Measurements from ENCODE around the gene TRMT1. TPM values are rescaled to one million over a fixed set of nuclear protein-coding genes. Genes with fewer than 3 reads are reported as not detected.

Gene TRMT1
- total RNA-seq, 4 donors from 2014 or later, result 25.7 to 30.0 (median 28.7) TPM

DNA sequence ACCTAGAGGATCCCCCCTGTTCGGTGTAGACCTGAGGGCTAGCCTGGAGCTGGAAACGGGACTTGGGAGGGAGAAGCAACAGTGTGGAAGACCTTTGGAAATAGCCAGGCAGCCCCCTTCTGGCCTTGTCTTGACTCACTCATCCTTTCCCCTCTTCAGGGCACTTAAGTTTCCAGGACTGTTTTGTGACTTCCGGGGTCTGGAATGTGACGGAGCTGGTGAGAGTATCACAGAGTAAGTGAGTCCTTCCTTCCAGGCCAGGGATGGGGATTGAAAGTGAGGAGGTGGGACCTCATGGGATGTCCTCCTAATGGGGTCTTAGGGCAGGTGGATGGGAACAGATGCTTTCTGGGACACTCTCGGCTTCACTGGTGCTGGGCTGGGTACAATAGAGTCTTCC lies 43.3 kb downstream of the TRMT1 start:
- Histone ChIP-seq H3K27ac (peak overlapping the region in 3 of 4 donors; percentile 32 to 95 (median 84)), H3K27me3 (no peaks in the 10 kb centered on the region), H3K4me3 (no peak overlapping the region), H3K4me1 (peaks cover 2 to 95% (median 59%) of the 10 kb centered on the region in 3 donors), H3K36me3 (peaks cover 0 to 52% of the 10 kb centered on the region in 2 donors), H3K9me3 (no peaks in the 10 kb centered on the region)
- ATAC-seq, result no peak
- WGBS, 2 donors (ENCODE audit: low coverage in 1 of 2), result no CpG with 5 or more reads among the region's 5 CpGs
- TF ChIP-seq POLR2A (IDR thresholded peaks at IDR 0.05), result no peak

DNA sequence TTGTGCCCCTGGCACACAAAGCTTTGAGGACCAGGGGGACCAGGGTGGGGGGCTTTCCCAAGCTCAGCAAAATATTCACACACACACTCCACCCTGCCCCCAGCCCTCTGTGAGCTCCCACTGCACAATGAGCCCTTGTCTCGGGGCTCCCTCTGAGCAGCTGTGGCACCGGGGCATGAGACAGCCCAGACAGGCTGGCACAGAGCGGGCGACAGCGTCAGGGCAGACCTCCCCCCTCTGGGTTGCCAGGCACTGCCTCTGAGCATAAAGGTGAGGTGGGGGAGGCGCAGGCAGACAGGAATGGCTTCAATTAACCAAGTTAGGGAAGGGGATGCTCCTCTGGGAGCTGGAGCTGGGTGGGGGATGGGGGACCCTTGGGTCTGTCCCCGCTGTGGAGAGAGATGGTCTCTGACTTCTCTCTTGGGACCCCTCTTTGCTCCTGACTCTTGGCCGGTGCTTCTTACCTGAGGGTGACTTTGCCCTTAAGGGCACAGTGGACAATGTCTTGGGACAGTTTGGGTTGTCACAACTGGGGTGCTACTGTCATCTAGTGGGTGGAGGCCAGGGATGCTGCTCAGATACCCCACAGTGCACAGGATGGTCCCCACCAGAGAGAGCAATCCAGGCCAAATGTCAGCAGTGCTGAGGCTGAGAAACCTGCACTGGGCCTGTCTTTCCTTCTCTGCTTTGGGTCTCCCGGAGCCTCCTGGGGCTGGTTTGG lies 44.2 kb downstream of the TRMT1 start:
- WGBS, 2 donors (ENCODE audit: low coverage in 1 of 2), result no CpG with 5 or more reads among the region's 9 CpGs
- peaks cover 0 to 95% (median 65%) of the 10 kb centered on the region in 3 donors for H3K4me1 ChIP-seq
- H3K36me3 ChIP-seq, result peaks cover 0 to 42% of the 10 kb centered on the region in 2 donors
- no peaks in the 10 kb centered on the region for H3K27me3 ChIP-seq
- H3K9me3 ChIP-seq, result no peaks in the 10 kb centered on the region
- H3K27ac ChIP-seq, result peak overlapping the region in 3 of 4 donors; percentile 32 to 95 (median 84)
- ATAC-seq, result no peak
- H3K4me3 ChIP-seq, result no peak overlapping the region
- TF ChIP-seq, protein P1, sequence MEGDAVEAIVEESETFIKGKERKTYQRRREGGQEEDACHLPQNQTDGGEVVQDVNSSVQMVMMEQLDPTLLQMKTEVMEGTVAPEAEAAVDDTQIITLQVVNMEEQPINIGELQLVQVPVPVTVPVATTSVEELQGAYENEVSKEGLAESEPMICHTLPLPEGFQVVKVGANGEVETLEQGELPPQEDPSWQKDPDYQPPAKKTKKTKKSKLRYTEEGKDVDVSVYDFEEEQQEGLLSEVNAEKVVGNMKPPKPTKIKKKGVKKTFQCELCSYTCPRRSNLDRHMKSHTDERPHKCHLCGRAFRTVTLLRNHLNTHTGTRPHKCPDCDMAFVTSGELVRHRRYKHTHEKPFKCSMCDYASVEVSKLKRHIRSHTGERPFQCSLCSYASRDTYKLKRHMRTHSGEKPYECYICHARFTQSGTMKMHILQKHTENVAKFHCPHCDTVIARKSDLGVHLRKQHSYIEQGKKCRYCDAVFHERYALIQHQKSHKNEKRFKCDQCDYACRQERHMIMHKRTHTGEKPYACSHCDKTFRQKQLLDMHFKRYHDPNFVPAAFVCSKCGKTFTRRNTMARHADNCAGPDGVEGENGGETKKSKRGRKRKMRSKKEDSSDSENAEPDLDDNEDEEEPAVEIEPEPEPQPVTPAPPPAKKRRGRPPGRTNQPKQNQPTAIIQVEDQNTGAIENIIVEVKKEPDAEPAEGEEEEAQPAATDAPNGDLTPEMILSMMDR (IDR thresholded peaks at IDR 0.05), result no peak
- TF ChIP-seq POLR2AphosphoS5 (IDR thresholded peaks at IDR 0.05), result no peak
- no peak for TF ChIP-seq POLR2A (IDR thresholded peaks at IDR 0.05)
- TF ChIP-seq EP300 (IDR thresholded peaks at IDR 0.05), result no peak

DNA sequence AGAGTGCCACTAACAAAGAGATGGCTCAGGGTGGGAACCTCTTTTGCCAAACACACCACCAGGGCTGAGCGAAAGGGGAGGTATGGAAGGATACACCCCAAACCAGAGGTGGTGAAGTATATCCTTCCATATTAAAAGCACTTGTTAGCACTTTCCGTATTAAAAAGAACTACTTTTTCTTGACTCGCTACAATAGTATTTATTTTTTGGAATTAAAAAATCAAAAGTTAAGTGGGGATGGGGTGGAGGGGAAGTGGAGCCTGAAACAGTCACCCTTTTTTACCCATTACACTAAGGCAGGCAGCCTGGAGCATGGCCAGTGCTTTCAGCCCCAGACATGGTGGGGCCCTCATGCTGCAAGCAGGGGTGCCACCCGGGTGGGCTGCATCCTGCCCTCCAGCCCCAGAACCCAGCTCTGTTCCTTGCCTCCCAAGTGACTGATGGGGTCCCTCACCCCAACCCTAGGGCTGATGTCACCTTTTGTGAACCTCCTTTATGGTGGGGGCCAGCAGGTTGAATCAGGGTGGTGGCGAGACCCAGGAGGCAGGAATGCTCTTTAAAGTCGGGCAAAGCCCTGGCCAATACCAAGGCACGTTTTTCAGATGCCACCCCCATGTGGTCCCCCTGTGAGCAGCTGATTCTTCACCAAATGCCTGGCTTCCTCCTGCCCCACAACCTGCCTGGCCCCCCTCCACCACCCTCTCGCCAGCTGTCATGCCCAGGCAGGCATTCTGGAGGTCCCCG lies 44.9 kb downstream of the TRMT1 start:
- Histone ChIP-seq H3K9me3 (no peaks in the 10 kb centered on the region), H3K27ac (peak overlapping the region in 2 of 4 donors; percentile 84 to 95), H3K36me3 (peaks cover 0 to 35% of the 10 kb centered on the region in 2 donors), H3K4me3 (no peak overlapping the region), H3K4me1 (peaks cover 0 to 95% (median 64%) of the 10 kb centered on the region in 3 donors), H3K27me3 (no peaks in the 10 kb centered on the region)
- TF ChIP-seq POLR2A (IDR thresholded peaks at IDR 0.05) (no peak), POLR2AphosphoS5 (IDR thresholded peaks at IDR 0.05) (no peak), EP300 (IDR thresholded peaks at IDR 0.05) (no peak)
- TF ChIP-seq, protein P1 (IDR thresholded peaks at IDR 0.05), result no peak
- ATAC-seq, result no peak
- 41 to 74% methylated on average over 3 to 7 of the region's 9 CpGs for WGBS, 2 donors (ENCODE audit: low coverage in 1 of 2)

DNA sequence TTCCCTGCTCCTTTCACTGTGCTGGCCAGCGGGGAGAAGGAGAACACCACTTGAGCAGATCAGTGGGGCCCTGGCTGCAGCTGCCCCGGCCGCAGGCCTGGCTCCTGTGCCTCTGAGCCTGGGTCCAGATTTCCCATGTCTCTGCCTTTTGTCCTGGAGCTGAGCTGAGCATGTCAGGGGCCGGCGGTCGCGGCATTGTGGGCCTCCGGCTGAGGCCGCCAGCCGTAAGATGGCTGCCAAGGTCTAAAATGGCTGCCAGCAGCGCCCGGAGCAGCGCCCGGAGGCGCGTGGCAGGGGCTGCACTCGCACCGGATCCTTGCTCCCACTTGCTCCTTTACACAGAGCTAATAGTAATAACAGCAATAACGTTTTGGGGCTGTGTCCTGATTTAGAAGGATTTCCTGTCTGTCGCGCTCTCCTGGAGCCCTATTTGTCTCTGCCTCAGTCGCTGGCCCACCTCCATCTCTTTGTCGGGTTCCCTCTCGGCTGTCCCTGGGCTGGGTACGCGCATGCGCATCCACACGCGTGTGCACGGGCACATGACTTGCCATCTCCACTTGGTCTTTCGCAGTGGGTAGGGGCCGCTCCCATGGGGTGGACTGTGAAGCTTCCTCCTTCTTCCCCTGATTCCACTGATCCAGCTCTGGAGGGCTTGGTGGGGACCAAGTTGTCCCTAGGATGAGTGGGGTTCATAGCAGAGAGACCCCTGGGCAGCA lies 46.0 kb downstream of the TRMT1 start:
- 73% methylated on average over 12 of the region's 32 CpGs; no CpG with 5 or more reads in 1 of the 2 donors for WGBS, 2 donors (ENCODE audit: low coverage in 1 of 2)
- Histone ChIP-seq H3K27me3 (no peaks in the 10 kb centered on the region), H3K4me3 (peak overlapping the region in 1 of 2 donors; percentile 6), H3K27ac (peak overlapping the region in 3 of 4 donors; percentile 66 to 95 (median 84)), H3K9me3 (no peaks in the 10 kb centered on the region), H3K36me3 (peaks cover 0 to 25% of the 10 kb centered on the region in 2 donors), H3K4me1 (peaks cover 0 to 95% (median 68%) of the 10 kb centered on the region in 3 donors)
- TF ChIP-seq POLR2AphosphoS5 (IDR thresholded peaks at IDR 0.05) (no peak), EP300 (IDR thresholded peaks at IDR 0.05) (no peak), POLR2A (IDR thresholded peaks at IDR 0.05) (no peak)
- TF ChIP-seq, protein P1 (IDR thresholded peaks at IDR 0.05), result no peak
- ATAC-seq, result no peak

Measured in gastroesophageal sphincter (tissue), 4 donors.